GM21423 (cell line): Measurements from ENCODE around the gene CD81.

Experiments used
- ATAC-seq: cut with Tn5 transposase; IDR thresholded peaks from one replicate; pipeline ENCODE4 v1.9.1; 2021; ENCODE audit warnings: mild to moderate bottlenecking, moderate library complexity; ENCODE audit not compliant: unreplicated experiment

CD81 gene

DNA sequence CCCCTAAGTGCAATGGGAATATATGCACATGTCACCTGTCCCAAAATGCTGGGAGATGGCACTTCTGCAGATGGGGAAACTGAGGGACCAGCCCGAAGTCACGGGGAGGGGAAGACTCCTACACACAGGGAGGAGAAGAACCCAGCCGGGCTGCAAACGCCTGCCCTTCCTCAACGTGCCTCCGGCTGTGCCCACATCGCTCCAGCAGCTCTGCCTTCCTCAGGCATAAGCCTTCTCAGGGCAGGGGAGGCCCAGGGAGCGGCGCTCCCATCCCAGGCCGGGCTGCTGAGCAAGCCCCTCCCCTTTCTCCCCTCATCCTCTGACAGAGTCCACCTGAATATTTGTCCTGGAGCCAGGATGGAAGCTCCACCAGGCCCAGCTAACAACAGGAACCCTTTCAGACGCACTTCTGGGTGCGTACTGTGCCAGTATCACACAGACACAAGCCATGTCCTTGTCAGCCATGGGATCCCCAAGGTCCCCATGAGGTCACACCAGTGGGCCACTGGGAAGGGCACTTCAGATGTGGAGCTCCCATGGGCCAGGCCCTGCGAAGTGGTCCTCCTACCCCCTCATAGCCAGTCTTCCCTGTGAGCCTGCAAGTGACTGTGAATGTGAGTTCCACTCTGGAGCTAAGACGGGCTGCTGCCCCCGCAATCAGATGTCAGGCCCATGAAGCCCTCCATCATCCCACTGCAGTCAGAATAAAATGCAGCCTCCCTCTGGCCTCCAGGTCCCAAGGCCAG, 2.5 kb upstream of the CD81 start:
- ATAC-seq: no peak

DNA sequence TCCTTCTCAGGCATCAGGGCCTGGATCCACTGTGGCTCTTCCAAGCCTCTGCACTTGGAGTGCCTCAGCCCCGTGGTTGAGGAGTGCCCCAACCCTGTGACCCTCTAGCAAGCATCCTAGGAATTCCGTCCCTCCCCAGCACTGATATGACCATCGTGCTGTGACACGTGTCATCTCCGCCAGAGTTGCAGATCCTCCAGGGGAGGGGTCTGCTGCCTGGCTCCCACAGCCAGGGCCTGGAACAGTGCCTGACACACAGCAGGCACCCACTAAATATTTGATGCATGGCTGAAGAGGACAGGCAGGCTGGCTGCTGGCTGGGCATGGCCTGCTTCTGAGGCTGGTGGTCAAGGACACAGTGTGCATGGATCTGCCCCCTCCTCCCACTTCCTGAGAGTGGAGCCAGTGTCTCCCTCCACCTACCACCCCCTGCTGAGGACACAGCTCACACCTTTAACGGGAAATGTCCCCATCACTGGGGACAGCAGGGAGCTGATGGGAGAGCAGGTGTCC, 1.7 kb upstream of the CD81 start:
- no peak for ATAC-seq

DNA sequence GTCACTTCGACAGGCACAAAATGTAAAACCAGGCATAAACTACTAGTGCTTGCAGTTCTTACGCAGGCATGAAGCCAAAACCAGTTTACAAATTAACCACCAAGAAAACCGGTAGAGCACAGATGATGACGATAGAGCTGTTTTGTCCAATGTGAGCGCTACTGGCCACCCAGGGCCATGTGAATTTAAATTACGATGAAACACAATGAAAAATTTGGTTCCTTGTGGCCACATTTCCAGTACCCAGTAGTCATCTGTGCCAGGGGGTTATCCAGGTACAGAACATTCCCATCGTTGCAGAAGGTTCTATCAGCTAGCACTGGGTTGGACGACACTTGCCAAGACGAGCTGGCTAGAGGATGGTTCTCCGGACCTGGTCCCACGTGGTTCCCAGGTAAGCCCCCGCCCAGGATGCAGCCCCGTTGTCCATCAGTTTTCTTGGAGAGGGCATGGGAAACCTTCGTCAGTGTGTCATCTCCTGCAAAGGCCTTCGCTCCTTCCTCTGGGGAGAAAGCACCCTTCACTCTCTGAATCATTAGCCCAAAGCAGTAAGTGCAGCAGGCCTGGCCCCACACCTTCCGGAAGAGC, 1.1 kb upstream of the CD81 start:
- ATAC-seq: no peak

DNA sequence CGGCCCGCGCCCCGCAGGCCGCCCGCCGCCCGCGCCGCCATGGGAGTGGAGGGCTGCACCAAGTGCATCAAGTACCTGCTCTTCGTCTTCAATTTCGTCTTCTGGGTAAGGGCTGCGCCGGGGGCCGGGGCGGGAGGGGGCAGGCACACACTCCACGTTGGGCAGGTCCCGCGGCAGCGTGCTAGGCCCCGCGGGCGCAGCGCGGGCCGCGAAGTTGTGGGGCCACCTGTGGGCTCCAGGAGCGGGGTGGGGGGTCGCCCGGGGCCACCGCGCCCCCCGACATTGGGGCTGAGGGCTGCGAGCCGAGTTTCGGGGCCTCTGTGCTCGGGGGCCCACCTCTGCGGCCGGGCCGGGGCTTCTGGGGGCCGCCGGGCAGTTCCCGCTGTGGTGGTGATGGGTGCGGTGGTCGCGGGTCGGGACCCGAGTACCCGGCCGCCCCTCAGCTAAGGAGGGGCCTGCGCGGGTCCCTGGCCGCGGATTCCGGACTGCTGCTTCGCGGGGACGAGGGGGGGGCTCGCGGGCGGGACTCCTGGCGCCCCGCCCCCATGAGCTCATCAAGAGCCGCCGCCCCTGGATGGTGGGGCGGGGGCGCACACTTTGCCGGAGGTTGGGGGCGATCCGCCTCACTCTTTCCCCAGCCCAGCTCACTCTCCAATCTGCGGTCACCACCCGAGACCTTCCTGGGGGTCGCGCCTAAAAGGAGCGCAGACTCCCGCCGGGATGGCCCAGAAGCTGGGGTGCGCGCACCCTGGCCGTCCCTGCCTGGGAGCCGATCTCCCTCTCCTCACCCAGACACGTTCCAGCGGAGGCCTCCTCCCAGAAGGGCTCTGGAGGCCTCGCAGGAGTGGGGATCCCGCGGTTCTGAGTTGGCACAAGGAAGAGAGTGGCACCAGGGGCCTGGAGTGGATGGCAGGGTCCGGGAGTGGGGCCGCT, 667 bp downstream of the CD81 start:
- ATAC-seq: peak; percentile 14

DNA sequence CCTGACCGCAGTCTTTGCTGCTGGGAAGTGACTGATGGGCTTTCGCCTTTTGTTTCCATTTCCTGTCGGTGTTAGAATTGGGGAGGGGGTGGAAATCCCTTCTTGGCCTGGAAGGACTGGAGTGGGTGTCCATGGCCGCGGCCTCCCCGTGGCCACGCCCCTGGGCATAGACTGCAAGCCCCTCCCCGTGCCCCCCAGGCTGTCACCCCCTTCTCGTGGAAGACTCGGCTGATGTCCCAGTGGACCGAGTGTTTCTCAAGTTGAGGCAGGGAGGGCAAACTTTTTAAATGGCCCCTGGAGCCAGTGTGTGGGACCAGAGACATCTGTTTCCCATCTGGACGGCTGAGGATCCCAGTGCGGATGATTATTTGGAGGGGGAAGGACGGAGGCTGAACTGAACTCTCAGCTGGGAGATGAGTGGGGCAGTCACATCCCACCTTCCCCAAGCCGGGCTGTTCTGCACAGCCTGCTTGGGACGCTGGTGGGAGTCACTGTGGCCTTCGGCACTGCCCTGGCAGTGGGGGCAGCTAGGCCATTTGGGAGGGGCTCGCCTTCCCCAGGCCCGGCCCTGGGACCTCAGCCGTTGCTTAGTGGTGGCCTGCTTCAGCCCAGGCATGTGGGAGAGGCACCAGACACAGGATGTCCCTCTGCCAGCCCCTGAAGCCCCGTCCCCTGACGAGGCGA, 1.6 kb downstream of the CD81 start:
- ATAC-seq: no peak

DNA sequence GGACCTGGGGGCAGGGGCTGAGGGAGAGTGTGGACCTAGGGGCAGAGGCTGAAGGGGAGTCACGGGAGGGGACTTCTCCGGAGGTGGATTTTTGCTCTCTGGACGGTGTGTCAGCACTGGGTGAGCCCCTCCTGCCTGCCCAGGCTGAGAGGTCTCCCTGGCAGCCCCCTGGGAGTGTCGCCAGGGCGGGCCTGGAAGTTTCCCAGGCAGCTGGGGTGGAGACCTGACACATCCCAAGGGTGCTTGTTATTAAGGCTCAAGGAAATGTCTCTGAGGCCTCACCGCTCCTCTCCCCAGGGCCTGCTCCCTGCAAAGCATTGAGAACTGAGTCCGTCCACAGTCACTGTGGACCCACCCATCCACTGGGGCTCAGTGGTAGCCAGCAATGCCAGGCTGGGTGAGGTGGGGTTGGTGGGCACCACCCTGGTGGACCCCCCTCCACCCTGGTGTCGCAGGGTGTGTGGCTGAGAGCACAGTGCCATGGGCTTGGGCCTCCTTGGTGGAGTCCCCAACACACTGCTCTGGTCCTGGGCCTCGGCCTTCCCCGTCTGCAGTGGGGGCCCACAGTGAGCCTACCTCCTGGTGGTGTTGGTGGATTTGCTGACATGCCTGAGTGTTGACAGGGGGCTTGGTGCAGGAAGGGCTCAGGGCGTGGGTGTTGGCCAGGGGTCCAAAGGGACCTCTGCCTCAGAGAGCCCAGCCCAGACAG, 2.5 kb downstream of the CD81 start:
- no peak for ATAC-seq

DNA sequence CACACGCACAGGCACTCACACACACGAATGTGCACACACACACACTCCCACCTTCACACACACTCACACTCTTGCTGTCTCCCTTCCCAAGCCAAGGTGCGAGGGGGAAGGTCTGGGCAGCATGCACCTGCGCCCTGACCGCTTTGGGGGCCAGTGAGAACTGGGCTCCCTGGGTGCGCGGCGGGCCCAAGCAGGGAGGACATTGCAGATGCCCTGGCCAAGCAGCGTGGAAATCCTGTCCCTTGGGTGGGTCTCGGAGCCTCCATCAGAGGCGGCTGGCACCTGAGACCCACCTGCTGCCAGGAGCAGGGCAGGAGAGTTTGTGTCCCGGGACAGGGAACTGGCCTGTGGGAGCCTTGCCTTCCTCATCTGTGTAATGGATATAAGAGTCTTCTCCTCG, 3.3 kb downstream of the CD81 start:
- no peak for ATAC-seq

DNA sequence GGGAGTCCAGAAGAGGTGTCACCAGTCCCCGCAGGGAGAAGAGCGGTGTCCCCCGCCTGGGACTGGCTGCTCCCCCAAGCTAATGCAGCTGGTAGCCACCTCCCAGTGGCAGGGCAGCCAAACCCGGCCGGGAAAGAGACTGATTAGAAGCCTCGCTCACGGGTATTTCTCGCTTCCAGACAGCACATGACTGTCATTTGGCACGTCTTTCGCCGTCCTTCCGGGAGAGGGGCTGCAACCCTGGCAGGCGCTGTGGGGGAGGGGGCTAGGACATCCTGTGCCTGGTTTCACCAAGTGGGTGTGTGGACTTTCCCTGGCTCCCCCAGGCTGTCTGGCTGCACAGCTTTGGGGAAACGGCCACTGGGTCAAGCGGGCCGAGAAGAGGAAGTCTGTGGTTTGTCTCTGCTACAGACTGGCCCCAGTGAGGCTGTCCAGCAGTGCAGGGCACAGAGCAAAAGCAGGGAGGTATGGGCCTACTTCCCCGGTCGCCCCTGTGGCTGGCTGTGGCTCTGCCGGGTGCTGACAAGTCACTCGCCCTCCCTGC, 3.8 kb downstream of the CD81 start:
- no peak for ATAC-seq

DNA sequence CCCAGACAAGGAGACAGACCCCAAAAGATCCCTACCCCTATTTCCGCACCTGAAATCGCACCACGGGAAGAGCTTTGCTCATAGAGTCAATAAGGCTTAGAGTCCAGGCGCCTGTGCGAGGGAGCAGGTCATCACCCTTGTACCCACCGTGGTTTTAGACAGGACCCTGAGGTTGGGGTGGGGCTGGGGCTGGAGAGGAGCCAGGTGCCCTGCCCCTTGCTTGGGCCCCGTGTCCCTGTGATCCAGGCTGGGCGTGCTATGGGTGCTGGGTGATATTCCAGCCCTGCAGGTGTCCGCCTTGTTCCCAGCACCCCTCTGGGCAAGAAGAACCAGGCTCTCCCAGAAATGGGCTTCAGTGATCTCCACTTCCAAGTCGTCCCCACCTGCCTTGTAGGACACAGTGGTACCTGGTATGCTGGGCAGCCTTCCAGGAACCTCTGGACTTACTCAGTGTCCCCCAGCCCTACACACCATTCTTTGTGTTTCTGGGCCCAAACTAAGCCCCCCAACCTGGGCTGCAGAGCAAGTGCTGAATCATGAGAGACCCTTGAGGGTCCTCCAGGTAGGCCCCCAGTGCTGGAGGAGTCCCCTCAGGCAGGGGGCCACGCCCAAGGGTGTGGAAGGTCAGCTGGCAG, 4.5 kb downstream of the CD81 start:
- ATAC-seq: no peak

DNA sequence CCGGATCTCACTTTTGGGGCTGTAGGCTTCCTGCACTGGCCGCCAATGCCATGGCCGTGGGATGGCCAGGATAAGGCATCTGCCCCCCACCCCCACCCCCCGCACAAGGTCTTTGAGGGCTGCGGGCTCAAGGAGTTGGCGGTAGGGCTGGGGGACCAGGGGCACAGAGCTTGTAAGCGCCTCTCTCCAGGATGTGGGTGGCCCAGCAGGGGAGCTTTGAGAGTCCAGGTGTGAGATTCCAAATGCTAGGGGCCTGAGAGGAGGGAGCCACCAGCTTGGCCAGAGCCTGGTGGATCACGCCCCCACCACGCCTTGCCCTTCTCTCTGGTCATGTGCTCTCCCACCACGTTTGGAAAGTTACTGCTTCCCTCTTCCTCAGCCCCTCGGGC, 5.0 kb downstream of the CD81 start:
- ATAC-seq: no peak

DNA sequence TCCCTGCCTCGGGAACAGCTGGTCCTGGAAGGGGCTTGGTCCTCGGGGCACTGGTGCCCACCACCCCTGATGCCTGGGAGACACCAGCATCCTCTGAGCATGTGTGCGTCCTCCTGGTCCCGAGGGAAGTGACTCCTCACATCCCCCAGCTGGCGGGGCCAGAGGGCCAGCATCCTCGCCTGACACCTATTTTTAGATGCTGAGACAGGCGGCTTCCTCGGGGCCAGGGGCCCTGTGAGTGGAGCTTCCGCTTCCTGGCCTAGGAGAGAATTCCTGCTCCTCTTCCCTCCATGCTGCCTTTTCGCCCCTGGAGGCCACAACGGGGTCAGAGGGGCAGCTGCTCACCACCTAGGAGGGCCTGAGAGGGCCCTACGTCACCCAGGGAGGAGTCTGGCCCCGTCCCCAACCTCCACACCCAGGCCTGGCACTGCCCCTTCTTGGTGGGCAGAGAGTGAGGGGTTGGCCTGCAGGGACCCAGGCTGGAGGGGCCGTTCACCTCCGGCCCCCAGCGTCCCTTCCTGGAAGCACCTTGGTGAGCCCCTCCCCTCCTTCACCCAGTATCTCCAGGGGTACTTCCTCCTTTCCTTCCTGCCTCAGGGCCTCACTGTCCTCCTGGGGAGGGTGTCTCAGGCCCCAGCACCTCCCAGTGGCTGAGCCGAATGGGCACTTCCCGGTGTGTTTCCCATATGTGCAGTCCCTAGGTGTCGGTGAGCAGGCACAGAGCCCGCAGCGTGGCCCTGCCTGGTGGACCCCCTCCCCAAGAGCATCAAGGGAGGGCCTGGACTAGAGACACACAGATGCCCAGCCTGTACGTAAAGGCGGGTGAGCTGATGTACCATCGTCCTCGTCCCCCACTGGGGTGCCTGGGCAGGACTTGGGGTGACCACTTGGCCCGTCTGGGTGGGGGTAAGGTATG, 6.1 kb downstream of the CD81 start:
- no peak for ATAC-seq

DNA sequence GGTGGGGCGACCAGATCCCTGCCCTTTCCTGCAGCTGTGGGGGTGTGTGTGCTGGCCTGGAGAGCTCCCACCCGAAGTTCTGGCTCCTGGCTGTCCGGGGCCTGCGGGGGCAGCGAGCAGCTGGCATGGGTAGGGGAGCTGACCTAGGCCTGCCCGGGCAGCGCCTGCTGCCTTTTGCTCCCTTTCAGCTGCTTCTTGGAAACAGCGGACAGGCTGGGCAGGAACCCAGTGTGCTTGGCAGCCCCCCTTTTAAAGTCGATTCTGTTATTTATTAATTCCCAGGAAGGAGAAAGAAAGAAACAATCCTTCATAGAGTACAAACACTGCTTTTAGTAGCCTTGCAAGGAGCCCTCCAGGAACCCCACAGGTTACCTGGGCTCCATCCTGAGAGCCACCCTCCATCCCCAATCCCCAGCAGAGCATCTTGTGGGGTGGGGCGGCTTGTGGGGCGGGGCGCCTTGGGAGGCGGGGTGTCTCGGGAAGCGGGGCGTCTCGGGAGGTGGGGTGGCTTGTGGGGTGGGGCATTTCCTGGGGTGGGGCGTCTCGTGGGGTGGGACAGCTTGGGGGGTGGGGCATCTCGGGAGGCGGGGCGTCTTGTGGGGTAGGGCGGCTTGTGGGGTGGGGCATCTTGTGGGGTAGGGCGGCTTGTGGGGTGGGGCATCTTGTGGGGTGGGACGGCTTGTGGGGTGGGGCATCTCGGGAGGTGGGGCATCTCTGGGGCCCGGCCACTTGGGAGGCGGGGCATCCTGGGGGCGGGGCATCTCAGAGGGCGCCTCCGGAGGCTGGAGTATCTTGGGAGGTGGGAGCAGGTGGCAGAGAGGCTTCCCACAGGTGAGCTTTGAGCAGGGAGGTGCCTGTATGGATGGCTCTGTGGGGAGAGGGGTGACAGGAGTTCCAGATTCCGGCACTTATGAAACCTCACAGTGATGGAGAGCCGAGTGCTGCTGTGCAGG, 7.0 kb downstream of the CD81 start:
- no peak for ATAC-seq

DNA sequence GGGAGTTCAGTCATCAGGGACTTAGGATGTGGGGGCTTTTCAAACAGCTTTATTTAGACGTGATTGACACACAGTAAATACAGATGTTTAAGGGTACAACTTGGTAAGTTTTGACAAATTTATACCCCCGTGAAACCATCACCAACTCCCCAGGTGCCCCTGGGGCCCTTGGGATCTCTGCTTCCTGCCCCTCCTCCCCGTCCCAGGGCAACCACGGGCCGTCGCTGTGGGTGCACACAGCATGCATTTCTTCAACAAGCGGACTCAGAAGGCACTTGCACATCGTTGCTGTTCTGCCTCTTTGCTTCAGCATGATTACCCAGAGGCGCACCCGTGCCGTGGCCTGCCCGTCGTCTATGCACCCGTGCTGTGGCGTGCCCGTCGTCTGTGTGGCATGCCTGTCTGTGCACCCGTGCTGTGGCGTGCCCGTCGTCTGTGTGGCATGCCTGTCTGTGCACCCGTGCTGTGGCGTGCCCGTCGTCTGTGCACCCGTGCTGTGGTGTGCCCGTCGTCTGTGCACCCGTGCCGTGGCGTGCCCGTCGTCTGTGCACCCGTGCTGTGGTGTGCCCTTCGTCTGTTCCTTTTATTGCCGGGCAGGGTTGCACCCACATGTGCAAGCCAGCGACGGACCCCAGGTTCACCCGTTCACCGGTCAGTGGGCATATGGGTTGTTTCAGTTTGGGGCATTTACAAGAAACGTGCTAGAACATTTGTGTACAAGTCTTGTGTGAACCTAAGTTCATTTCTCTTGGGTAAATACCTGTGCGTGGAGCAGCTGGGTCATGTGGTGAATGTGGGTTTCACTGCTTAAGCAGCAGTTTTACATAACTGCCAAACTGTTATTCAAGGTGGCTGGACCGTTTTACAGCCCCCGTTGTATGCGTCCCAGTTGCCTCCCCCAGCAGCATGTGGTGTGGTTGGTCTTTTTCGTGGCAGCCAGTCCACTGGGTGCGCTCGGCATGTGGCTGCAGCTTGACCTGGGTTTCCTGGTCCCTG, 8.3 kb downstream of the CD81 start:
- ATAC-seq: no peak

DNA sequence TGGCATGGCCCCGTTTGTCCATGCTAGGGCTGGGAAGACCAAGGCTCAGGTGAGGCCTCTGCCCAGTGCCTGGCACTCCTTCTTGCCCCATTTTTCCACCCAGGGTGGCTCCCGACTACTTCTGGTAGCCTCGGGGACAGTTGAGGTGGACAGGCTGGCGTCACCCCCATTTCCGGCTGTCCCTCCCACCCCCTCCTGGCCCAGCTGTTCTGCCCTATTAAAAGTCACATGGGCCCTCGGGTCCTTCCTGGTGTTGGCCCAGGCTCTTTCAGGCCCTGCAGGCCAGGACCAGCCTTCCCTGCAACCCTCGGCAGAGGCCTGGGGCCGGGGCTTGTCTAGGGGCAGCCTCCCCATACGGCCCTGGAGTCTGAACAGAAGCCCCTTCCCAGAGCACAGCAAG, 9.5 kb downstream of the CD81 start:
- no peak for ATAC-seq

DNA sequence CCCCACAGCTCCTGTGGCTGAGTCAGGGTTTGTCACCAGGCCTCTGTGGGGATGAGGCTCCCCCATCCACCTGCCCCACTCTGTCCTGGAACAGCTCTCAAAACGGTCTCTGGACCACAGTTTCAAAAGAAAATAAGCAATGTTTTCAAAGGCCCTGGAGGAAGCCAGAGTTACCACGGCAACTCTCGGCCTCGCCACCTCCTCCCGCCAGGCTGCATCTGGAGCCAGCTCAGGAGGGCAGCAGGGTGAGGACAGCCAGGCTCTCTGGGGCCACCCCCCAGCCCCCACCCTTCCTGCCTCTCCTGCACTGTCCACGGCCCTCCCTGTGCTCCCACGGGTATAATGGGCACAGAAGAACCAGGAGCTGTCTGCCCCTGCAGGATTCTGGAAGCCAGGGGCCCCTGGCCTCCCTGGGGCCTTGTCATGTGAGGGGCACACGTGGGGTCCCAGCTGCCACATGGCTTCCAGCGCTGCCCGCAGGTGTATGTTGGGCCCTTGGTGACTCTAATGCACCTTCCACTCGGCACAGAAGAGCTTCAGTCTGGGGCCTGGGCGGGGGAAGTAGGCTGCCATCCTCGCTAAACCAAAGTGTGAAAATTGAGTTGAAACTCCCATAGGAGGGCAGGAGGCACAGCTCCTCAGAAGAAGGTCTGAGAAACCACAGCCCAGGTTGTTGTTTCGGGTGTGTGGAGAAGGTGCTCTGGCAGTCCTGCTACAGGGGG, 10.3 kb downstream of the CD81 start:
- ATAC-seq: no peak
